Bronchus fibroblast of lung (primary cell): ENCODE measurements around the gene ANKRD13C. TPM values are rescaled to one million over a fixed set of nuclear protein-coding genes. Genes with fewer than 3 reads are reported as not detected.

Experiments
- total RNA-seq: library from RNA; depleted of rRNA; stranded (reverse); fragments of >200 nt; gene quantifications from 2 replicates; pipeline ENCODE4 v1.2.3, GENCODE V29; 2015

ANKRD13C gene, protein sequence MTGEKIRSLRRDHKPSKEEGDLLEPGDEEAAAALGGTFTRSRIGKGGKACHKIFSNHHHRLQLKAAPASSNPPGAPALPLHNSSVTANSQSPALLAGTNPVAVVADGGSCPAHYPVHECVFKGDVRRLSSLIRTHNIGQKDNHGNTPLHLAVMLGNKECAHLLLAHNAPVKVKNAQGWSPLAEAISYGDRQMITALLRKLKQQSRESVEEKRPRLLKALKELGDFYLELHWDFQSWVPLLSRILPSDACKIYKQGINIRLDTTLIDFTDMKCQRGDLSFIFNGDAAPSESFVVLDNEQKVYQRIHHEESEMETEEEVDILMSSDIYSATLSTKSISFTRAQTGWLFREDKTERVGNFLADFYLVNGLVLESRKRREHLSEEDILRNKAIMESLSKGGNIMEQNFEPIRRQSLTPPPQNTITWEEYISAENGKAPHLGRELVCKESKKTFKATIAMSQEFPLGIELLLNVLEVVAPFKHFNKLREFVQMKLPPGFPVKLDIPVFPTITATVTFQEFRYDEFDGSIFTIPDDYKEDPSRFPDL
- total RNA-seq = 10.9 and 12.4 TPM in 2 replicates

DNA sequence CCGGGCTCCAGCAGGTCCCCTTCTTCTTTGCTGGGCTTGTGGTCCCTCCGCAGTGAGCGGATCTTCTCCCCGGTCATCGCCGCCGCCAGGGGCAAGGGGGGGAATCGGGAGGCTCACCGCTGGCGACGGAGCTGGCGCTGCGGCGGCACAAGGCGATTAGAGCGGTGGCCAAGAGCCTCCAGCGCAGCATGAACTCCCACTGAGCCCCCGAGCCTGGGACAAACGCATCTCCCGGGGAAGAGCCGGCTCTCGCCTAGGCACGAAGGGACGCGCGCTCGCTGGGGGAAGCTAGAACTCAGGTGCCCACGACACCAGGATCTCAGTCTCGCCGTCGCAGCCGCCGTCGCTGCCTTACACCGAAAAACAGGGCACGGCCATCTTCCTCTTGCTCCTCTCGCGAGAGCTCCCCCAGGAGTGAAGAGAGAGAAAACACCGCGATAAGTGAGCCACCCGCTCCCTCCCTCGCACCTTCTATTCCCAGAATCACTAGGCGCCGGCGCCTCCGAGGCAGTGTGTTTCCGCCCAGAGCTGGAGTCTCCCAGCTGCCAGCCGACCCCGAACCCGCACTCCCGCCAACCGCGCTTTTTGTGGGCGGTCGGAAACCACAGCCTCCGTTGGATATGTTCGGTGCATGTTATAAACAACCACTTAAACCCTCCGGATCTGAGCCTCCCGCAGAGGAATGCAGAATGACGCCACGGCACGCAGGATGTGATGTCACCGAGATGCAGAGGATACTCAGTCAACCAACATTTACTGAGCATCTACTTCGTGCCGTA is at the start of gene ANKRD13C:
ANKRD13C (minus strand) TSS at position 391 of the 779 bp plus-strand sequence; CDS start at position 77, 314 bp downstream.

DNA sequence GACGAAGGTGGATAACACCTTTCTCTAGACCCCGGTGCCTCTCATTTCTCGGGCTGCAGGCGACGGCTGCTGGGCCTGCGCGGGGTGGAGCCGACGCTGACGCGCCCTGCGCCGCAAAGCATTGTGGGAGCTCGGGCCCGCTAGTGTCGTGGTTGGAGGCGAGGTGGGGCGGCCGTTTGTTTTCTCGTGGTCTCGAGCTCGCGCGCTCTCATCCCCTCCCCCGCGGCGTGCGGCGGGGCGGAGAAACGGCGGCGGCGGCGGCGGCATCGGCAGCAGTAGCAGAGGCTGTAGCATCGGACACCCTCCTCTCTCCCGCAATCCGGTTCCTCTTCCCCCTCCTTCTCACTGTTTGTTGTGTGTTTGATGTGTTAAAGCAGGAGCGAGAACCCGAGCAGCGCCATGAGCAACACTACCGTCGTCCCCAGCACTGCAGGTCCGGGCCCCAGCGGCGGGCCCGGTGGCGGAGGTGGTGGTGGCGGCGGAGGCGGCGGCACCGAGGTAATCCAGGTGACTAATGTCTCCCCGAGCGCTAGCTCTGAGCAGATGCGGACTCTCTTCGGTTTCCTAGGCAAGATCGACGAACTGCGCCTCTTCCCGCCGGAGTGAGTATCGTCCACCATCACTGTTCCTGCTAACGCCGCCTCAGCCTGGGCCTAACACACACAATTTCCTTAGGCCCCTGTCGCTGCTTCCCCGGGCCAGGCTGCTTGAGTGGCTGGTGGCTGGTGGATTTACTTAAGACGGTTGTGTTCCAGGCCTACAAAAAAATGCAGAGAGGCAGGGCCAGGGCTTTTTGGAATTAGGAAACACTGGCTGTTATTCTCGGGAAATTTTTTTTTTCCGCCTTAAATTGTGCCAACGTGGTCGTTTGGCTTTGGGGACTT is 133.0 kb downstream of the ANKRD13C start, which contains the start of gene SRSF11:
SRSF11 (plus strand) TSS at position 143 of the 884 bp plus-strand sequence; CDS start at position 400, 257 bp downstream.

Other genes with a start within 250 kb of the ANKRD13C start
- 19.8 and 25.6 TPM in 2 replicates for gene LRRC40, start 149.1 kb downstream of the ANKRD13C start, total RNA-seq
- gene SRSF11, start 133.3 kb downstream of the ANKRD13C start, total RNA-seq = 41.6 and 55.3 TPM in 2 replicates
- gene CTH, start 56.5 kb upstream of the ANKRD13C start, total RNA-seq = 9.2 TPM in 2 replicates